Smooth muscle cell of bladder (primary cell): ENCODE measurements around the gene SHMT1. TPM values are rescaled to one million over a fixed set of nuclear protein-coding genes. Genes with fewer than 3 reads are reported as not detected.

Experiments
- total RNA-seq: library from RNA; depleted of rRNA; stranded (reverse); fragments of >200 nt; gene quantifications from 2 replicates; pipeline ENCODE4 v1.2.3, GENCODE V29; 2014

The SHMT1 gene
- total RNA-seq: 4.0 and 6.6 TPM in 2 replicates

DNA sequence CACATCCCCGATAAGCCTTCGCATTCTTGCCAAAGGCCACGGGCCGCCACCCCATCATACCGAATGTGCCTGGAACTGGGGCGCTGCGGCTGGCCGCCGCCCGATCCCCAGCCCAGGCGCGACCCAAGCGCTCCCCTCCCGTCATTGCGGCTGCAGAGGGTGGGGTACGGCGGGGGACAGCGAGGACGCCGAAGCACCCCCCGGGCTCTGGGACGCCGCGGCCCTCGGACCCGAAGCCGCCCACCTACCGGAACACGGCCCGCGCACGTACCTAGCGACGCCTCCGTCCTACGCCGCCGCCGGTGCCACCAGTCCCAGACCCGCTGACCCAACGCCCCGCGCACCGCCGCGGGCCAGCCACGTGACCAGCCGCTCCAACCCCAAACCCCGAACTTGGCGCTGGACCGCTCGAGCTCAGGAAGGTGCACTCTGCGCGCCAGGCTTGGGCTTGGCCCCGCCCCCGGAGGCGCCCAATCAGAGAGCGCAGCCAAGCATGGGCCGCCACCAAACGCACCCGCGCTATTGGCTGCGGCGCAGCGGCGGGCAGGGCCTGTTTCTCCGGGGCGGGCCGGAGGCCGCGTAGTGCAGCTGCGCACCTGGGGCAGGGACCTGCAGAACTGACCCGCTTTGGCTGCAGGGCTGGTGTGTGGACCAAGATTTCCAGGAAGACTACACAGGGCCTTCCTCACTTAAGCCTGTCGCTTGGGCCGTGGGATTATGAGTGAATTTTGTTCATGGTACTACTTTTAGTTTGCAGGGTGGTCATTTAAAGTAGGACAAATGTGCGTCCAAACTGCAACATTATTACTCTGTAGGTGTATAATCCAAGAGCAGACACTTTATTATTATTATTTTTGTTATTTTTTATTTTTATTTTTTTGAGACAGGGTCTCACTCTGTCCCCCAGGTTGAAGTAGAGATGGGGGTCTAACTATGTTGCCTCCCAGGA is at the start of gene SHMT1:
TSS of gene SHMT1 (minus strand) at position 450 of the 949 bp plus-strand sequence. CDS start 7,569 bp downstream, outside the sequence.

GRCh38 chr17:18377437-18378204 is 14.3 kb upstream of the SHMT1 start, which contains the start of gene EVPLL:
TSS of gene EVPLL (plus strand) at chr17:18377778. CDS start at chr17:18380938, 3,160 bp downstream.

DNA sequence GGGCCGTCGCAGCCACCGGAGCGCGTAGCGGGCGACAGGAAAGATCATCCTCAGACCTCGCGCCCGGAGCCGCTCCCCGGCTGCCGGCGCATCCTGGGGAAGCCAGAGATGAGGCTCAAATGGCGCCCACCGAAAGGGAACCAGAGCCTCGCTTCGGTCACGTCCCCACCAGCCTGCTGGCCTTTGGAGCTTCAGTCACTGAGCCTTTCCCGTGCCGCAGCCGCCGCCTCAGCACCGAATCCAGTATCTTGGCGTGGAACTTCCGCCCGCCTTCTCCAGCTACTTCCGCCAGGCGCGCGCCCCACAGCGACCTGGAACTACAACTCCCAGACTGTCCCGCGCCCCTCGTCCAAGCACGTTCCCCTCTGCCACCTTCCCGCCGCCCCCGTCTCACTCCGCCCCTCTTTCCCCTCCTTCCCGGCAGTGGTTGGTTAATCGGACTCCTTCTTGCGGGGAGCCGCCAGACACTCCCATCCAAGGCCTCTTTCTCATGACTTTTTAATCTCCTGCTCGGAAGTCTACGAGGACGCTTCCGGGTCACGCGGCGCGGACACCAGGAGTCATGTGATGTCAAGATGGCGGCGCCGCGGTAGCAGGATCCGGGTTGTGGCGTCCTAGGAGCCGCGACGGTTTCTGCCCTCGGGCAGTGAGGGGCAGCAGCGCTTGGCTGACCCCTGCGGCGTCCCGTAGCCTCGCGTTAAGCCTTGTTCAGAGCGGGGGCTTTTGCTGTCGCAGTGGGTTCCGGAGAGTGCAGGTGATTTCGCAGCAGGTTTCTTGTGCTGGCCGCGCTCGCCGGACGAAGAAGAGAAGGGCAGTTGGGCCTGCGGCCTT is 48.4 kb downstream of the SHMT1 start, which contains the start of the genes SMCR8 and TOP3A:
TSS of gene SMCR8 (plus strand) at position 563 of the 831 bp plus-strand sequence. CDS start 497 bp downstream, outside the sequence.
TSS of gene TOP3A (minus strand) at position 264 of the 831 bp plus-strand sequence. CDS start at position 48, 216 bp downstream.

Other genes starting within 250 kb of the SHMT1 start
- gene ALKBH5, start 179.7 kb downstream of the SHMT1 start, total RNA-seq: 95.1 and 153 TPM in 2 replicates
- gene LLGL1, start 137.9 kb downstream of the SHMT1 start, total RNA-seq: 27.4 and 33.5 TPM in 2 replicates
- 316 and 351 TPM in 2 replicates for gene FLII, start 104.8 kb downstream of the SHMT1 start, total RNA-seq
- 9.1 and 10.6 TPM in 2 replicates for gene MIEF2, start 102.9 kb downstream of the SHMT1 start, total RNA-seq
- gene TOP3A, start 48.6 kb downstream of the SHMT1 start, total RNA-seq: 10.4 and 12.9 TPM in 2 replicates
- 11.0 and 18.2 TPM in 2 replicates for gene SMCR8, start 48.3 kb downstream of the SHMT1 start, total RNA-seq
- gene EVPLL, start 14.2 kb upstream of the SHMT1 start, total RNA-seq: not detected in 2 replicates
- not detected in 2 replicates for gene LGALS9C, start 113.2 kb upstream of the SHMT1 start, total RNA-seq